ENCODE results near the gene CHMP3.
"Not testable (repeated sequence)": the region's sequence is repeated elsewhere in the genome, so short reads cannot be mapped to it uniquely, and the experiment has no call there.

Gene CHMP3

GRCh38 chr2:86549440-86549839 lies 13.8 kb downstream of the CHMP3 start:
- not testable (repeated sequence) for DNase-seq (ENCODE audit: low spot score)

- not testable (repeated sequence) for DNase-seq (ENCODE audit: low spot score)
Observed at GRCh38 chr2:86548913-86549396, 14.3 kb downstream of the CHMP3 start.

GRCh38 chr2:86548165-86548912 lies 14.9 kb downstream of the CHMP3 start:
- not testable (repeated sequence) for DNase-seq (ENCODE audit: low spot score)

GRCh38 chr2:86545296-86545924 lies 17.8 kb downstream of the CHMP3 start:
- DNase-seq (ENCODE audit: low spot score): not testable (repeated sequence)

- DNase-seq (ENCODE audit: low spot score): not testable (repeated sequence)
Observed at GRCh38 chr2:86544278-86545099, 18.8 kb downstream of the CHMP3 start.

GRCh38 chr2:86543793-86544192 lies 19.4 kb downstream of the CHMP3 start:
- DNase-seq (ENCODE audit: low spot score): no peak

- no peak for DNase-seq (ENCODE audit: low spot score)
Observed at GRCh38 chr2:86543335-86543734, 19.9 kb downstream of the CHMP3 start.

GRCh38 chr2:86542814-86543213 lies 20.4 kb downstream of the CHMP3 start:
- DNase-seq (ENCODE audit: low spot score): no peak

GRCh38 chr2:86541334-86541733 lies 21.9 kb downstream of the CHMP3 start:
- DNase-seq (ENCODE audit: low spot score): no peak

GRCh38 chr2:86533589-86533988 lies 29.7 kb downstream of the CHMP3 start:
- DNase-seq (ENCODE audit: low spot score): no peak

- no peak for DNase-seq (ENCODE audit: low spot score)
Observed at GRCh38 chr2:86525421-86526340, 37.6 kb downstream of the CHMP3 start.

- DNase-seq (ENCODE audit: low spot score): no peak
Observed at GRCh38 chr2:86523491-86523890, 39.8 kb downstream of the CHMP3 start.

- no peak for DNase-seq (ENCODE audit: low spot score)
Observed at GRCh38 chr2:86522711-86523110, 40.5 kb downstream of the CHMP3 start.

- no peak for DNase-seq (ENCODE audit: low spot score)
Observed at GRCh38 chr2:86521922-86522321, 41.3 kb downstream of the CHMP3 start.

GRCh38 chr2:86520153-86520552 lies 43.1 kb downstream of the CHMP3 start:
- no peak for DNase-seq (ENCODE audit: low spot score)

- DNase-seq (ENCODE audit: low spot score): no peak
Observed at GRCh38 chr2:86519349-86519748, 43.9 kb downstream of the CHMP3 start.

- DNase-seq (ENCODE audit: low spot score): no peak
Observed at GRCh38 chr2:86518481-86518880, 44.8 kb downstream of the CHMP3 start.

- no peak for DNase-seq (ENCODE audit: low spot score)
Observed at GRCh38 chr2:86513948-86514660, 49.1 kb downstream of the CHMP3 start.

- no peak for DNase-seq (ENCODE audit: low spot score)
Observed at GRCh38 chr2:86512892-86513291, 50.4 kb downstream of the CHMP3 start.

GRCh38 chr2:86512034-86512433 lies 51.2 kb downstream of the CHMP3 start:
- DNase-seq (ENCODE audit: low spot score): no peak

GRCh38 chr2:86510436-86510933 lies 52.8 kb downstream of the CHMP3 start:
- no peak for DNase-seq (ENCODE audit: low spot score)

All from activated CD4-positive, alpha-beta T cell treated with anti-CD3 and anti-CD28 coated beads, Interleukin-2, Interleukin-4, amounts not matched to agents 100 ng/mL and 50 ng/mL, durations not matched to agents 16 hours and 8 hours (primary cell).